Measurements from ENCODE around the gene PELI1. TPM values are rescaled to one million over a fixed set of nuclear protein-coding genes. Genes with fewer than 3 reads are reported as not detected.

The PELI1 gene
- total and polyA plus RNA-seq, 2 donors (not counting 3 experiments of a cell fraction or from before 2014, with no cell fraction given): 14.2 to 30.9 TPM

GRCh38 chr2:64126601-64127000, 17.6 kb downstream of the PELI1 start:
- no peak for TF ChIP-seq JUN (IDR thresholded peaks at IDR 0.05; ENCODE audit: borderline replicate concordance, insufficient read depth, insufficient read length, low read depth)
- no peak for TF ChIP-seq MYC (IDR thresholded peaks at IDR 0.05; ENCODE audit: low read depth, low read length)
- TF ChIP-seq POLR2A (IDR thresholded peaks at IDR 0.05; ENCODE audit: low read depth, low read length): no peak
- TF ChIP-seq POLR2AphosphoS5 (IDR thresholded peaks at IDR 0.05; ENCODE audit: insufficient read depth, low read depth, low read length): no peak
- TF ChIP-seq EZH2 (IDR thresholded peaks at IDR 0.05; ENCODE audit: borderline replicate concordance, low read depth, low read length, severe bottlenecking): no peak
- no peak for TF ChIP-seq MAX (IDR thresholded peaks at IDR 0.05; ENCODE audit: insufficient read depth, insufficient read length)
- no peak for TF ChIP-seq GATA2 (IDR thresholded peaks at IDR 0.05; ENCODE audit: insufficient read depth, insufficient read length, low read depth, low read length)
- no peak for TF ChIP-seq FOS (IDR thresholded peaks at IDR 0.05; ENCODE audit: borderline replicate concordance, insufficient read depth, low read length)
- no peak for TF ChIP-seq CTCF (IDR thresholded peaks at IDR 0.05; ENCODE audit: extremely low read depth in 1 of 2, insufficient read depth in 1 of 2, low read depth in 1 of 2, low read length in 2 of 2)
- intact Hi-C loops (cut with micrococcal nuclease) (loop anchor here (5.0 kb wide), 1 partner anchor 244 kb away; no protein-coding TSS in a partner anchor), dilution Hi-C loops (cut with MboI; ENCODE audit: extremely low pct_ligation_motif_present, low sequenced_read_pairs) (no loop called here)
- peaks cover 95% of the 10 kb centered on the region for H3K79me2 ChIP-seq (ENCODE audit: control insufficient read depth, insufficient read depth, low read length)
- H3K9me3 ChIP-seq (replicated peaks; ENCODE audit: control insufficient read depth, insufficient read depth, low read length): no peaks in the 10 kb centered on the region
- no peaks in the 10 kb centered on the region for H3K9me1 ChIP-seq (replicated peaks; ENCODE audit: control insufficient read depth, extremely low read depth, insufficient read depth, low read length)
- peaks cover 12% of the 10 kb centered on the region for H4K20me1 ChIP-seq (replicated peaks; ENCODE audit: control insufficient read depth, extremely low read depth, insufficient read depth, low read length)
- H2AFZ ChIP-seq (ENCODE audit: low read depth, low read length): no peak overlapping the region
- no peaks in the 10 kb centered on the region for H3K27me3 ChIP-seq (ENCODE audit: control insufficient read depth in 2 of 2, insufficient read depth in 2 of 2, low read length in 2 of 2)
- no peak overlapping the region for H3K4me2 ChIP-seq (ENCODE audit: insufficient read depth, low read length)
- DNase-seq (ENCODE audit: low read depth, low spot score) (no peak), FAIRE-seq (no peak)
- CTCF ChIA-PET: interaction anchor here (1.2 to 1.6 kb wide), 2 partner anchors 11 to 185 kb away, joined by 3 read pairs; no protein-coding TSS in a partner anchor
- no peak overlapping the region for H3K4me3 ChIP-seq (replicated peaks in 1 of 3; ENCODE audit: insufficient read depth in 1 of 3, low read depth in 1 of 3, low read length in 3 of 3)
- H3K36me3 ChIP-seq (ENCODE audit: control insufficient read depth in 2 of 2, extremely low read depth in 1 of 2, insufficient read depth in 2 of 2, low read length in 2 of 2): no peaks in the 10 kb centered on the region
- H3K27ac ChIP-seq (ENCODE audit: insufficient read depth, low read depth, low read length): no peak overlapping the region
- H3K4me1 ChIP-seq (ENCODE audit: control insufficient read depth, extremely low read depth, insufficient read depth, low read length): no peaks in the 10 kb centered on the region
- no TSS peak for BruUV-seq (replicated peaks)
- H3K9ac ChIP-seq (replicated peaks; ENCODE audit: extremely low read depth, insufficient read depth, low read length): no peak overlapping the region
- POLR2A ChIA-PET: no interaction called here
